Hematopoietic multipotent progenitor cell treated with erythropoietin and hydrocortisone succinate and interleukin-3 and kit ligand, for 15 days (in vitro differentiated cells): Measurements from ENCODE around the gene IL4I1.

ENCODE experiments used
- DNase-seq: peaks from one replicate; pipeline ENCODE4 v3.0.0-alpha.2; 2015; ENCODE audit warnings: low spot score

Gene IL4I1

DNA sequence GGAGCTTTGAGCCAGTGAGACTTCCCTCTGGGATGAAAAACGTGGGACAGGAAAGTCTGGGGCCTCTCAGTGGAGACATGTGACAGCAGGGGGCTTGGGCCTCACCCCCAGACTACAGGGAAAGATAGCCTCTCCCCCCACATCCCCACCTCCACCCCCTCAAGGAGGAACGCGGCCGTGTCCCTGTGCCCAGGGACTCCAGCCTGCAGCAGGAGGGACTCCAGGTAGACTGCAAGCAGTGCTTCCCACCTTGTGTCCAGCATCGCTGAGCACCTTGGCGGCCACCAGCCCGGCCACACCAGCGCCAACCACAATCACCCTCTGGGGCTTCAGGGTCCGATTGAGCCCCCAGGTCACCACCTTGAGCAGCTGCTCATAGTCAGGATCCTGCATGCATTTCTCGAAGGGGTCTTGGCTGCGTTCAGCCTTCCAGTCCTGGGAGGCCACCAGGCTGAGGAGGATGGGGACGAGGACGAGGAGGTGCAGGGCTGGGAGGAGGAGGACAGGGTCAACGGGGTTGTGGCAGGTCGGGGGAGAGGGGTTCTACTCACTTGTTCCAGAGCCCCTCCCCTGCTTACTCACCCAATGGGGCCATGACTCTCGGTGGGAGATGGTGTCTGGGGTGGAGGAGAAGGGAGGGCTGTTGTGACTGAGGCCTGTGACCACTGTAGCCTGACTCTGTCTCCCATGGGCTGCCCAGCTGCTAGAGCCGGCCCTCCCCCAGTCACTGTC lies 955 bp downstream of the IL4I1 start:
- no peak for DNase-seq

DNA sequence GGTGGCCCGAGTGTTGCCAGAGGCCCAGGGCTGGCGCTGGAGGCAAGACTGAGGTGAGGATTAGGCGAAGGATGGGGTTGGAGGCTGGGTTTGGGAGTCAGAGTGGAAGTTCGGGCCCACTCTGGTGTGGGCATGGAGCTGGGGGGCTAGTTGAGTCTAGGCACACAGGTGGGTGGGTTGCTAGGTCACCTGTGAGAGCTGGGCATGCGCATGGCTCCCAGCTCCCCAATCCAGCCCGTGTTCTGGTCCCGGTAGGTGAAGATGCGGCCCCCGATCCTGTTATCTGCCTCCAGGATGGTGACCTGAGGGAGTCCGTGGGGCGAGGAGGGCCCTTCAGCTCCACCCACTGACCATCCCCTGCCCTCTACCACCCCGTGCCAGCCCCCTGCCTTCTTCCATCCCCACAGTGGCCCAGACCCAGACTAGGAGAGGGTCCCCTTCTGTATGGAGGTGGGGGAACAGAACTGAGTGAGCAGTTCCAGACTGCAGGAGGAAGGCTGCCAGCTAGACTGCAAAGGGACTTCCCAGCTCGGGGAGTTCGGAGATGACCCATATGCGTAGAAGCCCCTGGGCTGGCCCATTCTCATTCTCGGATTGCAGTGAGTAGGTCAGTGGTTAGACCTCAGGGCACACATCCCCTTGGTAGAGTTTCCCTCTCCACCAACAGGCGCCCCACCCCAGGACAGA lies 1.7 kb downstream of the IL4I1 start:
- DNase-seq = no peak

DNA sequence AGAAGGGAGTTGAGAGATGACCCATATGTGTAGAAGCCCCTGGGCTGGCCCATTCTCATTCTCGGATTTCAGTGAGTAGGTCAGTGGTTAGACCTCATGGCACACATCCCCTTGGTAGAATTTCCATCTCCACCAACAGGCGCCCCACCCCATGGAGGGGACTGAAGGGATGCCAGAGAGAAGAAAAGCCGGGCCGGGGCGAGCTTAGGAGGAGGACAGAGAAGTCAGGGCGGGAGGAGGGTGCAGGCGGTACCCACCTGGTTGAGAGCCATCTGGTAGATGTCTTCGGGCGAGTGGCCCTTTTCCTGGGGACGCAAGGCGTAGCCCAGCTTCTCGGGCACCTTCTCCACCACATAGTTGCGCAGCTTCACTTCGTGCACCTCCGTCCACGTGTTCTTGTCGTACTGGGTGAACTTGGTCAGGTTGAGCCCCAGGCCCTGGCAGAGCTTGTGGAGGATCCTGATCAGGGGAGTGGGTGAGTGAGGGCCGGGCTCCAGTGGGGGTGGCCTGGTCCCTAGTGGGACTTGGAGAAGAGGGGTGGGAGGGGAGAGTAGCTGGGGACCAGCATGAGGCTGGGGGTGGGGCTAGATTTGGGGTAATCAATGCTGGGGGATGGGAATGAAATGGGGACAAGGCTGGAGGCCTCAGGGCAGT lies 2.5 kb downstream of the IL4I1 start:
- no peak for DNase-seq

DNA sequence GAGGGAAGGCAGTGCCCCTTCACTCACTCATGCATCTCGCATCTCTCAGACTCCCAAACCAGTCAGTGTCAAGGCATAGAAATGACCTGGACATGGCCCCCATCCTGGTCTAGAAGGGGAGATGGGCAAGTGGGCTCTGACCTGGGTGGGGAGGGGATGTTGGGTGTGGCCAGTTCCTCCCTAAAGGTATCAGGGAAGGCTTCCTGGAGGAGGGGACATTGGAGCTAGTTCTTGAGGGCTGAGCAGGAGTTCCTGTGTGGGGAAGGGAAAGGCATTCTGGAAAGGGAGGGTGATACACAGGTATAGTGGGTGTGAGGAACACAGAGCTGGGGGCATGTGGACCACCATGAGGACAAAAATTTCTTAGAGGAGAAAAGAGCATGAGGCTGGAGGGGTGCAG lies 4.0 kb downstream of the IL4I1 start:
- no peak for DNase-seq

DNA sequence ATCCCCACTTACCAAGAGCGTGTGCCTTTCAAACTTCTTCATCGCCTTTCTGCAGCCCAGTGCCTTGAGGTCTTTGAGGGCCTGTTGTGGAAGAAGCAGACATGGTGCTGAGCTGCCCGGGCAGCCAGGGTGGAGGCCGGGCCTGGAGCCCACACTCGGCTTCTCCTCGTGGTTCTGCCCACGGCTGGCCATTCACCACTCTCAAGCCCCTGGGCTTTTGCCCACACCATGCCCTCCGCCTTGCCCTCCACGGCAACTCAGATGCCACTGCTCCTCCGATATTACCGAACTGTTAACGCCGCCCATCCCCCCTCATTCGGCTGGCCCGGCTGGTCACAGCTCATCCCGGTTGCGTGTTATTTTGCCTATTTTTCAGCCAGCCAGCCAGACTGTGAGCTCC lies 5.3 kb downstream of the IL4I1 start:
- no peak for DNase-seq

DNA sequence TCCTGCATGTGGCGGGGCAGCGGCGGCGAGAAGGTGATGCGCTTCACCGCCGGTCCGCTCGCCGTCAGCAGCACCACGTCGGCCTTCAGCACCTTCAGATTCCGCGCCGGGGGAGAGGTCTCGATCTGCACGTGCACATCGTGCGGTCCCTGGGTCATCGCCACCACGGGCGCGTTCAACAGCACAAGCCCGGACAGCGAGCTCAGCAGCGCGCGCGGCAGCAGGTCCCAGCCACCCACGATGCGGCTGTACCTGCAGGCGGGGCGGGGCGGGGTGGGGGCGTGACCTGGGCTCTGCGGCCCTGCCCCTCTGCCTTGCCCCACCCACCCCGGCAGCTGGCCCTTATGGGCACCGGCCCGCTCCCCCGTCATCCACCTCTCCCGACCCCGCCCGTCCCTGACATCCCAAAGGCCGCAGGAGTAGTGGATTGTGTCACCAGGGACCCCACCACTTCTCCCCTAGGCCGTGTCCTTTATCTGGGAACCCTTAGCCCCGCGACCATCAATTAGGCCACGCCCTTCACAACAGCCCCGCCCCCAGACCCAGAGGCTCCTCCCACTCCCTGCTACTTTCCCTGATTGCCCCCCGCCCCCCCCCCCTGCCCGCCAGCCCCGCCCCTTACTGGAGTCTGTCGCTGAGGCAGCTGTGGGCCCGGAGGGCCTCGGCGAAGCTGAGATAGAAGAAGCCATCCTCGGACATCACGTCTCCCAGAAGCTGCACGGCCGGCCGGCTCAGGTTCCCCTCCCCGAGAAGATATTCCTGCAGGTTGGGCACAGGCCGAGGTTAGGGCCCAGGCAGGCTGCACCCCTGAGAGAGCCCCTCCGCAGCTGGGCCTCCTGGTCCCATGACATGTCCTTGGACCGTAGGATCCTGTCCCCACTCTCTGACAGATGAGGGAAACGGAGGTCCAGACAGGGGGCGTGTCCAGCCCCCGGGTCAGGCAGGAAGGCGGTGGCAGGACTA lies 6.1 kb downstream of the IL4I1 start:
- peak; percentile 52 for DNase-seq

DNA sequence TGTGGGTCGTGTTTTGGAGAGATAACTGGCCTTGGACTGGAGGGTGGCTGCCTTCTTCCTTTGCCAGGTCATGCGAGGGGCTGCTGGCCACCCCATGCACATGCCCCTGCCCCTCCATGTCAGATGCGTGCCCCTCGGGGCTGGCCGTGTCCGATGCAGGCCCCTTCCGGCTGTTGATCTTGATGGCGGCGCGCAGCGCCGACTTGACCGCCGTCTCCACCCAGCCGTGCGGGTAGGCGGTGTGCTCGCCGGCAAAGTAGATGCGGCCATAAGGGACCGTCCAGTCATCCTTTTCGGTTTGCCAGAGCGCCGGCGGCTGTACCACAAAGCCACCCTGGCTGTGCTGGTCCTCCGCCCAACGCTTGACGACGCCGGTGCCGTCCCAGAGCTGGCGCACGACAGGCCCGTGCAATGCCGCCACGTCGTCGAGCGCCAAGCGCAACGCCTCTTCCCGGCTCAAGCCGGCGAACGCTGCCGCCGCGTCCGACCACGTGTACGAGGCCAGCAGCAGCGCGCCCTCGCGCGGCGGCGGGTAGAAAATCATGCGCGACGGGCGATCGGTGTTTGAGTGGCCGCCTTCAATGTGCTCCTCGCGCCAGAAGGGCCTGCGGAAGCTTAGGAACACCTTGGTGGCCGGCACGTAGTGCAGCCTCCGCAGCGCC lies 6.9 kb downstream of the IL4I1 start:
- DNase-seq = peak; percentile 85

DNA sequence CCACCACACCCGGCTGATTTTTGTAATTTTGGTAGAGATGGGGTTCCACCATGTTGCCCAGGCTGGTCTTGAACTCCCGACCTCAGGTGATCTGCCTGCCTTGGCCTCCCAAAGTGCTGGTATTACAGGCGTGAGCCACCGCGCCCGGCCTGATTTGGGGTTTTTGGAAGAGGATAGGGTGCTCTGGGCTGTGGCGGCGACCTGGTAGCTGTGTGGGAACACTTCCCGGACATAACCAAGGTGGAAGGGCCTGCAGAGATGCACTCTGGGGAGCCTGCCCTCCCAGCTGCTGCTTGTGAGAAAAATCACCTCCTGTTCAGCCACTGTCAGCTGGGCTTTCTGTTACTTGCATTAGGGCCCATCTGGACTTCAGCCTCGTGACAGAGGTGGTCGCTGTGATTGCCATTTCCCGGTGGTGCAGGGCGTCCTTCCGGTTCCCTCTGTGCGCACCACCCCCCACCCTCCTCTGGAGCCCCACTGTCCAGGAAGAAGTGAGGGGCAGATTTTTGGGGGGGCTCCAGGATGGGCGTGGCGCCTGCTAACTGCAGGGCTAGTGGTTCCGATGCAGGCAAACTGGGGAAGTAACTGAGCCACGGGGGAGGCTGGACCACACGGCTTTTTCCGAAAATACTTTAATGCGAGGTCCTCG lies 7.5 kb downstream of the IL4I1 start:
- DNase-seq = no peak

DNA sequence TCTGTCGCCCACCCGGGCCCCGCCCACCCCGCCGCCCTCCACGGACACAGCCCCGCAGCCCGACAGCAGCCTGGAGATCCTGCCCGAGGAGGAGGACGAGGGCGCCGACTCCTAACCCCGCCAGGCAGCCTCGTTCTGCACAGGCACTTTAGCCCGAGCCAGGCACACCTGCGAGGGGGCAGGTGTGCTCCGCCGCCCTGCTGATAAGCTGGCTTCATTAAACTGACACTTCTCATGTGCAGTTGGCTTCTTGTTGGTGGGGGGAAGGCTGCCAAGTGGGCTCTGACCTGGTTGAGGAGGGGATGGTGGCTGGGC lies 8.2 kb downstream of the IL4I1 start:
- DNase-seq = no peak

DNA sequence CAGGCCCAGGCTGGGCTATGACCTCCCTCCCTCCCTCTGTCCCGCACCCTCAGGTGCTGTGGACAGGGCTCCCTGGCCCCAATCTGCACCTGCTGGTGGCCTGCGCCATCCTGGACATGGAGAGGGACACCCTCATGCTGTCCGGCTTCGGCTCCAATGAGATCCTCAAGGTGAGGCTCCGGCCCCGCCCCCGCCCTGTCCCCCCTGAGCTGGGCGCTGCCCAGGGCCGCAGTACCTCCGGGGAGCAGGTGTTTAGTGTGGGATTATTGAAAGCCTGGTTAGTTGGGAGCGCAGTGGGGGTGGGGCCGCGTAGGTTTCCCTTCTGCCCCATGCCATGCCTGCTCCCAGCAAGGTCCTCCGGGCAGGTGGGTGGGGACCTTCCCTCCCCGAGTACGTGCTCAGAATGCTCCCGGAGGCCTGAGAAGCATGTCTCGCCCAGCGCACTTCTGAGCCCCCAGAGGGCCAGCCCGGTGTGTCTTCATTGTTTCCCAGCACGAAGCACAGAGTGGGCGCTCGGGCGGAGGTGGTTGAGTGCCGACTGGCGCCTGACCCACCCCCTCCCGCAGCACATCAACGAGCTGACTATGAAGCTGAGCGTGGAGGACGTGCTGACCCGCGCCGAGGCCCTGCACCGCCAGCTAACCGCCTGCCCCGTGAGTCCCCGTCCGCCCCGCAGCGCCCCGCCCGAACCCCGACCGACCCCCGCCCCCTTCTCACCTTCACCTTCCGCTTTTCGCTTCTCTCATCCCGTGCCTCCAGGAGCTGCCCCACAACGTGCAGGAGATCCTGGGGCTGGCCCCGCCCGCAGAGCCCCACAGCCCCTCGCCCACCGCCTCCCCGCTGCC lies 8.8 kb downstream of the IL4I1 start:
- no peak for DNase-seq

DNA sequence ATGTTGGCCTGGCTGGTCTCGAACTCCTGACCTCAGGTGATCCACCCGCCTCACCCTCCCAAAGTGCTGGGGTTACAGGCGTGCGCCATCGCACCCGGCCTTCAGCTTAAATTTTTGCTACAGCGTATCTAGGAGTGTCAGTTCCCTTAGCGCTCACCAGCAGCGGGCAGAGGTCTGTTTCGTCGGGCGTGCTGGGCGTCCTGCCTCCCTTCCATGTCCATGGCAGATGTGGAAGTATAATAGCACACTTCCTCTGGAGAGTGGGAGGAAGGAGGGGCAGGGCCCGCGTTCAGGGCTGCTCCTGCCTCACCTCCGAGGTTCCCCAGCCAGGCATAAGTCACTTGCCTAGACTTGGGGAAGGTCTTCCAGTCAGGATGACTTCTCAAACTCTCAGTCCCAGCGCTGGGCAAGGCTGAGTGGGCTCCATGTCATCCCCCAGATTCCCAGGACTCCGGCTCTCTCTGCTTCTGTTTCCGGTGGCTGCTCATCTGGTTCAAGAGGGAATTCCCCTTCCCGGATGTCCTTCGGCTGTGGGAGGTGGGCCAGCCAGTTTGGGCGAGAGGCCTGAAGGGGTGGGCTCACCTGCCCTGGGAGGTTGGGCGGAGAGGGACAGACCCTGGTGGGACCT lies 9.5 kb downstream of the IL4I1 start:
- no peak for DNase-seq

DNA sequence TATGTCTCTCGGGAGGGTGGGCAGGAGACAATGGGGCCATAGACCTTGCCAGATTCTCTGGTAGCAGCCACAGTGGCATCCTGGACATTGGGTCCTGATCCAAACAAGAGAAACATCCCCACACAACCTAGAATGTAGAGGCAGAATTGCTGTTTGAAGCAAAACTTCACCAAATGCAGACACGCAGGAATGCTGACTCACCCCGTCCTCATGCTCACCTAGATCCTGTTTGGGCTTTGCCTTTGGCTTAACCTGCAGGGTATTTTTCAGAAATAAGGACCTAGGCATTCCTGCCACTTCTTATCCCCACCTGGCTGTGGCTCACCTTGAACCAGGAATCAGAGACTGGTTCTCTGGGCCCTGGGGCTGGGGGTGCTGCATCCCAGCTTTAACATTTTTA lies 11.9 kb downstream of the IL4I1 start:
- no peak for DNase-seq

DNA sequence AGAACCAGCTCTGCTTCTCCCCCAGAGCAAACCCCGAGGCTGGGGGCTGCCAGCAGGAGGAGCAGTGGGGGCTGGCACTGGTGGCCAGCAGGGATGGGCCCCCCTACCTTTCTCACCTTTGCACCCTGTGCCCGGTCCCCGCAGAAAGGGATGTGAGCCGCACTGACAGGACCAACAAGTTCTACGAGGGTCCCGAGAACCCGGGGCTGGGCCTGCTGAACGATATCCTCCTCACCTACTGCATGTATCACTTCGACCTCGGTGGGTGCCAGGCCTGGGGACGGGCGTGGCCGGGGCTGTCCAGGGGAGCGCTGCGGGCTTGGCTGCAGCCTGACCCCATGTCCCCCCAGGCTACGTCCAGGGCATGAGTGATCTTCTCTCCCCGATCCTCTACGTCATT lies 12.6 kb downstream of the IL4I1 start:
- no peak for DNase-seq

DNA sequence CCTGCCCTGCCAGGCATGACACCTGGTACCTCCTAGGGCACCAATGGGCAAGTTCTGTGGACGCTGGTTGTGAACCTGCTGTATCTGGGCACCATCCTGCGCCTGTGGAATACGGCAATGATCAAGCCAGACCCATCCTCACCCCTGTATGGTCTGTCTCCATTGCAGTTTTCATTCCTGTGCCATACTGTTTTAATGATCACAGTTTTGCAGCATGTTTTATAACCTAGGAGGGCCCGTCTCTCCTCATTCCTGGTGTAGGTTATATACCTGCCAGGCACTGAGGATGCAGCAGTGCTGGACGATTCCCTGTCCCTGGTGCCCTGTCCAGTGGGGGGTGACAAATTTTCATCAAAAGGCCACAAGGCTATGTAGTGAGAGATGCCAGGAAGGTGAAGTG lies 13.6 kb downstream of the IL4I1 start:
- no peak for DNase-seq

DNA sequence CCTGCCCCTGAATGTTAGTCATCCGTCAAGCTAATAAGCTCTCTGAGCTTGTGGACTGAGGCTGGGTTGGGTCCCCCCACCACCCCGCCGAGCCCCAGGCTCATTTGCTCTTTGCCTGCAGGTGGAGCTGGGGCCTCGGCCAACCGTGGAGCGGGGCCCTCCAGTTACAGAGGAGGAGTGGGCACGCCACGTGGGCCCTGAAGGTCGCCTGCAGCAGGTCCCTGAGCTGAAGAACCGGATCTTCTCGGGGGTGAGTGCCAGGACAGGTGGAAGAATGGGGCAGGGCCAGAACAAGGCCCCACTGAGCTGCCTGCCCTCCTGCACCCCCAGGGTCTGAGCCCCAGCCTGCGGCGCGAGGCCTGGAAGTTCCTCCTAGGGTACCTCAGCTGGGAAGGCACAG lies 14.0 kb downstream of the IL4I1 start:
- no peak for DNase-seq

DNA sequence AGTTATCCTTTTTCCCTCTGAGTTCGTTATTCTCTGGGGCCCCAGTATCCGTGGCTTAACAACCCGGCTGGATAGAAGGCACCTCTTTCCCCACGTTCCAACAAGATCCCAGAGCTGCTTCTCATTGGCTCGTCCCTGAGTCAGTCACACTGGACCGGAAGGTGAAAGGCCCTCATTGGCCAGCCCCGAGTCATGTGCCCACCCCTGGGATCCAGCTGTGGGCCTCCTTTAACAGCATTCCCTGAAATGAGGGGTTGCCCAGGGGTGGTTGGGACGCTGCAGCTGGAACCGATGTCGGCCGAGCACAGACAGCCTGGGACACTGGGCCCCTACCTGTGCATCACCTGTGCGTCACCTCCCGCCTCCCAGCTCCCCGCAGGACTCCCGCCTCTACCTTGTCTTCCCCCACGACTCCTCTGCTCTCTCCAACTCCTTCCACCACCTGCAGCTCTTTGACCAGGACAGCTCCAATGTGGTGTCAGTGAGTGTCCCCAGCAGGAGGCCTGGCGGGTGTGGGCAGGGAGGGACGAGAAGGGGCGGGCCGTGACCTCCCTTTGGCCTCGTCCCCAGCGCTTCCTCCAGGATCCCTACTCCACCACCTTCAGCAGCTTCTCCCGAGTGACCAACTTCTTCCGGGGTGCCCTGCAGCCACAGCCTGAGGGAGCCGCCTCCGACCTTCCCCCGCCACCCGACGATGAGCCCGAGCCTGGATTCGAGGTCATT lies 14.9 kb downstream of the IL4I1 start:
- no peak for DNase-seq

DNA sequence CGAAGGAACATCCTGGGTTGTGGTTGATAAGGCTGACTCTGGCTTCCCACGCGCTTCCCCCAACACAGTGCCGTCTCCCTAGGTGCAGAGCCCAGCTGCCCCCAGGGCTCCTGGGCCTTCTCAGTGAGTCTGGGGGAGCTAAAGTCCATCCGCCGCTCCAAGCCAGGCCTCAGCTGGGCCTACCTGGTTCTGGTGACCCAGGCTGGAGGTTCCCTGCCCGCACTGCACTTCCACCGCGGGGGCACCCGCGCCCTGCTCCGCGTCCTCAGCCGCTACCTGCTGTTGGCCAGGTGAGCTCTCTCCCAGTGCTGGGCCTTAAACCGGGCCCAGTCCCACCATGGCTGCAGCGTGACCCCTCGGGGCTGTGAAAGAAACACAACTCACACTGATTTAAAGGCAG lies 15.5 kb downstream of the IL4I1 start:
- no peak for DNase-seq

DNA sequence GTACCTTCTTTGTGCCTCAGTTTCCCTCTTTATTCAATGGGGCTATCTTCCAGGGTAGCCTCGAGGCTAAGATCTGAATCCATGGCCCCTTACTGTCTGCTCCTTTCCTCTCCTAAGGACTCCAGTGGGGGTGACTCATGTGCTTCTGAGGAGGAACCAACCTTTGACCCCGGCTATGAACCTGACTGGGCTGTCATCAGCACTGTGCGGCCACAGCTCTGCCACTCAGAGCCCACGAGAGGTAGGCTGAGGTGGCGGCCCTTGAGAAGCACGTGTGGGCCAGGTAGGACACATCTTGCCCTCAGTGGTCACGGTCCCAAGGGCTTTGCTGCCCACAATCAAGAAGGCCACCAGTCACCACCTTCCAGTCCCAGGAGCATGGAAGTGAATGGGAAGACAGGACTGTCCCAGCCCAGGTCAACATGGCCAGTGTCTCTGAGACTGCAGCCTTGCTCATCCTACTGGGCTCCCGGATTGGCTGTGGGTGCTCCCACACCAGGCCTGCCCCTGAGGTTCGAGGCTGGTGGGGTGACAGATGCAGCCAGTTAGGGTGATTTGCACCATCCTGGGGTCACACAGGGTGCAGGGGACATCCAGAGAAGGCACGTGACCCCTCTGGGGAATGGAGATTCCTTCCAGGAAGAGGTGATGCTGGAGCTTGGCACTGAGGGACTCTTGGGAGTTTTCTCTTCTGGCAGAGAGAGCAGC lies 16.4 kb downstream of the IL4I1 start:
- no peak for DNase-seq
